Endometrium (tissue), 2 donors: ENCODE results near the gene PLA2G4A.

Experiments
- FAIRE-seq: peaks from 2 replicates; lab custom pipeline; 2012; peaks lifted over from hg19 to GRCh38; lab: Jason Lieb, UNC
- donor health status: control.
- donor health status: control.

The PLA2G4A gene

GRCh38 chr1:186834399-186834958 is 5.7 kb downstream of the PLA2G4A start:
- FAIRE-seq: no peak

GRCh38 chr1:186835448-186835847 is 6.7 kb downstream of the PLA2G4A start:
- FAIRE-seq: no peak

GRCh38 chr1:186837806-186838205 is 9.1 kb downstream of the PLA2G4A start:
- FAIRE-seq: no peak

DNA sequence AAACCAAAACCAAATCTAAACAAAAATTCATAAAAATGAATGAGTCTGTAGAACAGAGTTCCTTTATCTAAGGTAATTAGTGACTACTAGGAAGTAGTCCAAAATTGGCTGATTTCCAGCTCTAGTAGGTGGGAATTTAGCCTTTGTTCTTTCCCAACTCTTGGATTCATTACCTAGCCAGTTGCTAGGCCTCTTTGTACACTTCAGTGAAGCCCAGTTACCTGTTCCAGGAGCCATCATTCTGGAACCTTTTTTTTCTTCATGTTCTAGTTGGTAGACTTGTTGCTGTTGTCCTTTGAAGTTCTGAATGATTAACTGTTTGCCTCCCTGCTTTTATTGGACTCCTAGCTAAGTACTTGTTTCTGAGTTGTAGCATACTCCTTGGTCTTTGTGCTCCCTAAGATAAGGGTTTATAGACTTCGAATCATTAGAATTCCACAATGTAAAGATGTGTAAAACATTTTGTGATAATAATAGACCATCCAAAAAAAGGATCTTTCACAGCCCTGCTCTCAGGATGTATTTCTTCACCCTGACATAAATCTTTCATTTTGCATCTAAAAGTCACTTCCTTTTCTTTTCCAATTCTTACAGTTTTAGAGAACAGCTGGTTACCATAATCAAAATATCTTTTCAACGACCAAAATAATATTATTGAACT is 9.8 kb downstream of the PLA2G4A start:
- peak; percentile 74 for FAIRE-seq

DNA sequence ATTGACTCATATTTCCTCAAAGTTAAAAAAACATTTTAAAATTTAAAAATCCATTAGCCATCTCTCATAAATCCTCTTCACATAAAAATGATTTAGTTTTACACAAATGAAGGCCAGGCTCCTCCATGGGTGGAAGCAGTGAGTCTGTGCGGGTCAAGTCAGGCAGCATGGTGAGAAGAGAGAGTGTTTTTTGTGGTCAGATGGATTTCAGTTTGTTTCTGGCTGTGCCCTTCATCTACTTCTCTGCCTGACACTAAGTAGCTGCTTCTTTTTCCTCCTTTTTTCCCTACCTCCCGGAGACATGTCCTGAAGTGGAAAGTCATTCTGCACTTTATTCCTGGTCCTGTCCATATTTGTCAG is 10.3 kb downstream of the PLA2G4A start:
- no peak for FAIRE-seq

GRCh38 chr1:186841599-186841998 is 12.8 kb downstream of the PLA2G4A start:
- FAIRE-seq: no peak

GRCh38 chr1:186842547-186842946 is 13.8 kb downstream of the PLA2G4A start:
- no peak for FAIRE-seq

DNA sequence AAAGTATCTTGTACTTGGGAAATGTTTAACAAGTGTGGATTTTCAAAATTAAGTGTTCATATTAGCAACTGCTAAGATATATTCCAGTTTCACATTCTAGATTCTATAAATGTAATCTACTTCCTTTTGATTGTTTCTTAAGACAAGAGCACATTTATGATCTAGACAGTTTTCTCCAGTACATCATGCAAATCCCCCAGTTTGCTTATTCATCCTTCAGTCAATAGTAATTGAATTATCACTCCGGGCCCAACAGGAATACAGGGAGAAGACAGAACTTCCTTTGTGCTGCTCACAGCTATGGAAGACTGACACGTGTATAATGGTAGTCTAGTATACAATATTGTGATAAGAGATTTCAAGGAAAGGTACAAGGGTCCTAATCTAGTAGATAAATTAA is 14.5 kb downstream of the PLA2G4A start:
- no peak for FAIRE-seq

DNA sequence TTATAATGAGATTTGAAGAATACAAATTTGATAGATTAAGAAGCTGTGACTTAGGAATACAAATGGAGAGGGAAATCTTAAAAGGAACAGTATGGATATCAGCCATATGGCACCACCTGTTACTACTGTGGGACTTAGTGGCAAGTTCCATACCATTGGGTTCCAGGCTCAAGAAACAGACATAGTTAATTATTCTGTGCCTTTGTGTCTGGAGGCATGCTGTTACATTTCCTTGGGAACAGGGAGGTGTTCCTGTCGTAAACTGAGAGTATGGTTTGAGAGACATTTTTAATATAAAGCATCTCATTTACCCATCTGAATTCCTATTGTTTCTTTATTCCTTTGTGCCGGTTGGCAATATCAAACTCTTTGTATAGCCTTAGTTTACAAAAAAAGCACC is 15.2 kb downstream of the PLA2G4A start:
- FAIRE-seq: no peak

DNA sequence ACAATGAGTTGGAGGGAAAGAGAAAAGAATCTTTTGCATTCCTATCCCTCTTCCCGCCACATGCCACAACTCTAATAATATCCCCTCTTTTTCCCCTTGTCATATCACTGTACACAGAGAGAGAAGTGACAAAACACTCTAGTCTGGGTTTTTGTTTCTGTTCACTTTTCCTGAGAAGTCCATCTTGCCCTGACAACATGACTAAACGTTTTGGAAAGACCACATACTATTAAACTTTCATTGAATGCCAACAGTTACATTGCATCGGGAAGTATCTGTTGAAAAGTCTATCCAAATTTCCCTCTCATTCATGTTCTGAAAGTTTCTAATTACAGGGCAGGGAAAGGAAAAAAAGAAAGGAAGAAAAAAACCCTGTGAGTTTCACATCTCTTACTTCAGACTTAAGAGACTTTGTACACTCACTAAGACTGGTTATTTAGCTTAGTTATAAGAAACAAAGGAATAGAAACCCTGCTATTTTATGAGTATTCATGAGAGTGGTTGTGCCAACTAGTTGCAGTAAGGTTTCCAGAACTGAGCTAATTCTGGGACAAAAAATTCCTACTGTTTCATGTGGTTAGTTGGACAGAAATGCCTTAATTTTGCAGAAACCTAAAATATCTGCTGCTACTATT is 16.9 kb downstream of the PLA2G4A start:
- FAIRE-seq: no peak

- FAIRE-seq: no peak
Measured at GRCh38 chr1:186848509-186849130, 19.9 kb downstream of the PLA2G4A start.

DNA sequence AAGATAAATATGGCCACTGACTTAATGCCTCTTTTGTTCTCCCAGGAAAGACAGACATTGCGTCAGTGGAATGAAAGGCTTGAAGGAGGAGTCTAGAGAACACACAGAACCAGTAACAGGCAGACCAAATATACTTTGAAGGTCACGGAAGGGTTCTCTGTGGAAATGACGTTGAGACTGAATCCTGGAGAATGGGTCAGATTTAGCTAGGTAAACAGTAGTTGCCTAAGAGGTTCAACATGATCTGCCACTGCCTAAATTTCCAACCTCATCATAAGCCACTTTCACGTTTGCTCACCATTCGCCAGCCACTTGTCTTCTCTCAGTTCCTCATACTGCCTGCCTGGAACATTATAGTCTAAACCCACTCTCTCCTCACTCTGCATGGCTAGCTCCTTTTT is 20.5 kb downstream of the PLA2G4A start:
- FAIRE-seq: no peak

- no peak for FAIRE-seq
Measured at GRCh38 chr1:186849826-186850225, 21.1 kb downstream of the PLA2G4A start.

GRCh38 chr1:186854102-186854501 is 25.4 kb downstream of the PLA2G4A start:
- FAIRE-seq: no peak

DNA sequence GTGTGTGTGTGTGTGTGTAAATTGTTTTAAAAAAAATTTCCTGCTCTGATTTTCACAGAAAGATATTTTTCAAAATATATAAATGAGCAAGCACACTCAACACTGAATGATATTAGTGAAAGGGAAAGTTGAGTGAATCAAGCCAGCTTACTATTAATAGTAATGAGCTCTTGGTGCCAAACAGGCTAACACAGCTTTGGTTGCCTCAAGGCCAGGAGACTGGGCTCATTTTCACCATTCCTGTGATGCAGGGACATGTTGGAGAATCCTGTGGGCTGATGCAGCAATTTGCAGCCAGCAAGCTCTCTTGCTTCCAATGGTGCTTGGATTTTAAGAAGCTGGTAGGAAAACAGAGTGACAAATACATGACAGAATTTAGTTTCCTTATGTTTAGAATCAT is 30.2 kb downstream of the PLA2G4A start:
- FAIRE-seq: no peak

DNA sequence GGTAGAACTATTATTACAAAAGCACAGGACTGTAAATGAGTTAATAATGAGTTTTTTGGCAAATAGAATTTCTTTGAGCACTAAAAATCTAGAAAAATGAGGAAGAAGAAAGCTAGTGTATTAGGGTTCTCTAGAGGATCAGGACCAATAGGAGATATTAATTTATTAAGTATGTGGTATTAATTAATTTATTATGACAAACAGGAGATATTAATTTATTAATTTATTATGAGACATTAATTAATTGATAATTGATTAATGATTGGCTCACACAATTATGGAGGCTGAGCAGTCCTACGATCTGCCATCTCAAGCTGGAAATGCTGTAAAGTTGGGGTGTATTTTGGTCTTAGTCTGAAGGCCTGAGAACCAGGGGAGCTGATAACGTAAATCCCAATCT is 31.2 kb downstream of the PLA2G4A start:
- no peak for FAIRE-seq

DNA sequence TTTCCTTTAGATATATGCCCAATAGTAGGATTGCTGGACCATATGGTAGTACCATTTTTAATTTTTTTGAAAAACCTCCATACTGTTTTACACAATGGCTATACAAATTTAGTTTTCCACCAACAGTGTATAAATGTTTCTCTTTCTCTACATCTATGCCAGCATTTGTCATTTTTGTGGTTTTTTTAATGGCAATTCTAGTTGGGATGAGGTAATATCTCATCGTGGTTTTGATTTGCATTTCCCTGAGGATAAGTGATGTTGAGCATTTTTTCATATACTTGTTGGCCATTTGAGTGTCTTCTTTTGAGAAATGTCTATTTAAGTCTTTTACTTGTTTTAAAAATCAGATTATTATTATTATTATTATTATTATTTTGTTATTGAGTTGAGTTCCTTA is 35.5 kb downstream of the PLA2G4A start:
- no peak for FAIRE-seq

- FAIRE-seq: no peak
Measured at GRCh38 chr1:186865253-186865652, 36.5 kb downstream of the PLA2G4A start.

DNA sequence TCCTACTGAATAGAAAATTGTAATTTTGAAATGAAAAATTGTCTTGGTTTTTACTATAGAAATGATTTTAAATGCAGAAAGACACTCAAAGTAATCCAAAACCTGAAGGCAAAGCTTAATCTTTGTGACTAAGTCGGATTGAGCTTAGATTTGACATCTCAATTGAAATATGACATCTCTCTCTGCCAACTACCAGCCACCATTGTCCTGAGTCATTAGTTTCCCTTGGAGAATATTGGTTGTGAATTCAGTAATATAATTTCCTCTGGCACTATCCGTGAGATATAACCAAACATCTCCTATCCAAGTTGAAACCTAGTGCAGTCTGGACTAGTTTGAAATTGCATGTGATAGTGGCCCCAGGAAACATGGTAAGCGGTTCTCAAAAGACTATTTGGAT is 37.1 kb downstream of the PLA2G4A start:
- FAIRE-seq: no peak

- no peak for FAIRE-seq
Measured at GRCh38 chr1:186869526-186870228, 40.9 kb downstream of the PLA2G4A start.

- FAIRE-seq: no peak
Measured at GRCh38 chr1:186871784-186872183, 43.0 kb downstream of the PLA2G4A start.

DNA sequence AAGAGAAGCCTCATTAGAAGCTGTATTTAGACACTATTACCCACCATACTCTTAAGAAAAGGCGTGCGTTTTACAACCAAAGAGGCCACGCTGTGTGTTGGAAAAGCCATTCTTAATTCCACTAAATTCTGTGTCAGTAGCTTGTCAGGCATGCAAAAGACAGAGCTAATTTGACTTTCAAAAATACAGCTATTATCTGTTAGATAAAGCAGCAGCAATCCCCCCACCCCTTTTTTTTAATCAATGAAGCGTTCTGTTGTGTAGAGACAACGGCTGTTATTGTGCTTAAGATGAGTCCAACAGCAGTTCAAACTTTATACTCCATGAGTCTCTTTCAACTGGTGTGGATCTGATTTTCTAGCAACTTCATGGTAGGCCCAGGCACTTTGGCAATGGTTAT is 43.5 kb downstream of the PLA2G4A start:
- no peak for FAIRE-seq

DNA sequence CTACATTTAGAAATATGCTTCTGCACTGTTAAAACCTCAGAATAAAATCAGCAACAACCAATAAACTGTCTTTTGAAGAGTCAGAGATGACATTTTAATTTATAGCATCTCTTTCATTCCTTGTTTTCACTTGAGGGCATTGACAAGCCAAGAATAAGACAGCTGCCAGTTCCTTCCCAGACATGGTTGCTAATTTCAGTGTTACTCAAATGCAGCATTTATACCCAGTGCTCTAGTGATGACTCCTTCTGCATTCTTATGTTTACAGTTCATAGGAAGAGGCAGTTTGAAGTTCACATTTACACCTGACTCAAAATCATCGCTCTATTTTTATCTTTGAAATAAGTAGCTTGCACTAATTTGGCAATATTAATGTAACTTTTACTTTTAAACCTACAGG is 44.9 kb downstream of the PLA2G4A start:
- no peak for FAIRE-seq
